Thyroid gland (tissue), 4 donors: ENCODE data around the gene ATRNL1. TPM values are rescaled to one million over a fixed set of nuclear protein-coding genes. Genes with fewer than 3 reads are reported as not detected.

Source experiments
- DNase-seq, 2 donors: peaks; one replicate each; pipeline ENCODE4 v3.0.0-alpha.2; 2019
- H3K27ac ChIP-seq, 3 donors: fragments of 200-600 bp; sonication (generic); 1 replicate in 2 of 3; 2 replicates in 1 of 3; pipeline ENCODE4 v1.5.1; 2016 to 2019; ENCODE audit warnings: mild to moderate bottlenecking in 1 of 3, moderate library complexity in 1 of 3
- H3K27me3 ChIP-seq: fragments of 200-600 bp; sonication (generic); one replicate; pipeline ENCODE4 v1.5.1; 2019
- H3K36me3 ChIP-seq, 2 donors: fragments of 200-600 bp; sonication (generic); one replicate each; pipeline ENCODE4 v1.5.1; 2016 to 2019
- H3K4me1 ChIP-seq, 2 donors: fragments of 200-600 bp; sonication (generic); one replicate each; pipeline ENCODE4 v1.5.1; 2017 to 2019
- H3K4me3 ChIP-seq, 3 donors: fragments of 200-600 bp; sonication (generic); replicated peaks in 1 of 3; 1 replicate in 2 of 3; 2 replicates in 1 of 3; pipeline ENCODE4 v1.5.1; 2016; ENCODE audit warnings: mild to moderate bottlenecking in 1 of 3
- H3K9me3 ChIP-seq: fragments of 200-600 bp; sonication (generic); one replicate; pipeline ENCODE4 v1.5.1; 2017
- CTCF ChIP-seq, 6 experiments: fragments of 200-600 bp in 3 of 6; fragments of 450-650 bp in 3 of 6; sonication (generic) in 3 of 6; IDR thresholded peaks; one replicate each; pipeline ENCODE4 v1.5.1; 2016 to 2019; ENCODE audit warnings: antibody characterized with exemption in 6 of 6, mild to moderate bottlenecking in 2 of 6, inconsistent platforms in 1 of 6, moderate library complexity in 1 of 6
- POLR2A ChIP-seq, 2 donors: fragments of 450-650 bp; IDR thresholded peaks; one replicate each; pipeline ENCODE4 v1.6.1; 2017; ENCODE audit warnings: antibody characterized with exemption in 2 of 2, mild to moderate bottlenecking in 2 of 2, moderate library complexity in 1 of 2
- WGBS, 2 donors: methylation state at CpG; one replicate each; pipeline ENCODE4 v1.1.5; 2017; 5-methylcytosine and 5-hydroxymethylcytosine counted together
- intact Hi-C: fragments of 100-400 bp; cut with DNase I; formaldehyde crosslinking; loops from one replicate; pipeline ENCODE4 v1.15.1; 2023
- total RNA-seq, 4 donors: library from RNA; depleted of rRNA; stranded (reverse); fragments of >200 nt; gene quantifications; one replicate each; pipeline ENCODE4 v1.2.3, GENCODE V29; 2016

Gene ATRNL1
- total RNA-seq, 4 donors from 2014 or later, result 2.3 to 6.3 (median 3.8) TPM

- H3K4me1 ChIP-seq, result no peaks in the 10 kb centered on the region
- 77 to 96% methylated on average over 7 of the region's 7 CpGs for WGBS, 2 donors
- H3K4me3 ChIP-seq, result no peak overlapping the region
- no peak overlapping the region for H3K27ac ChIP-seq
- no peak for DNase-seq
- no peak for TF ChIP-seq CTCF (IDR thresholded peaks at IDR 0.05)
- TF ChIP-seq POLR2A (IDR thresholded peaks at IDR 0.05), result no peak
- H3K27me3 ChIP-seq, result no peaks in the 10 kb centered on the region
- H3K36me3 ChIP-seq, result no peaks in the 10 kb centered on the region
- intact Hi-C loops, result no loop called here
- H3K9me3 ChIP-seq, result no peaks in the 10 kb centered on the region
Observed at GRCh38 chr10:115965376-115965775, 872.2 kb downstream of the ATRNL1 start.

- no peak overlapping the region for H3K27ac ChIP-seq
- 90 to 94% methylated on average over 3 of the region's 3 CpGs for whole genome bisulfite sequencing, 2 donors
- H3K4me1 ChIP-seq, result no peaks in the 10 kb centered on the region
- no peaks in the 10 kb centered on the region for H3K36me3 ChIP-seq
- H3K9me3 ChIP-seq, result no peaks in the 10 kb centered on the region
- H3K4me3 ChIP-seq, result no peak overlapping the region
- no peak for DNase-seq
- TF ChIP-seq POLR2A (IDR thresholded peaks at IDR 0.05) (no peak), CTCF (IDR thresholded peaks at IDR 0.05) (no peak)
- no peaks in the 10 kb centered on the region for H3K27me3 ChIP-seq
- intact Hi-C loops, result no loop called here
Observed at GRCh38 chr10:115968236-115968635, 875.1 kb downstream of the ATRNL1 start.

GRCh38 chr10:115969591-115969990 lies 876.4 kb downstream of the ATRNL1 start:
- Histone ChIP-seq H3K27me3 (no peaks in the 10 kb centered on the region), H3K4me1 (no peaks in the 10 kb centered on the region), H3K4me3 (no peak overlapping the region), H3K36me3 (no peaks in the 10 kb centered on the region), H3K9me3 (no peaks in the 10 kb centered on the region), H3K27ac (no peak overlapping the region)
- 25 to 42% methylated on average over 9 to 11 of the region's 11 CpGs for WGBS, 2 donors
- no peak for TF ChIP-seq CTCF (IDR thresholded peaks at IDR 0.05)
- TF ChIP-seq POLR2A (IDR thresholded peaks at IDR 0.05), result no peak
- peak; percentile 51 to 55 for DNase-seq
- intact Hi-C loops, result no loop called here

- Histone ChIP-seq H3K27ac (no peak overlapping the region), H3K4me1 (no peaks in the 10 kb centered on the region), H3K4me3 (no peak overlapping the region), H3K27me3 (no peaks in the 10 kb centered on the region), H3K9me3 (no peaks in the 10 kb centered on the region), H3K36me3 (no peaks in the 10 kb centered on the region)
- DNase-seq, result no peak
- TF ChIP-seq CTCF (IDR thresholded peaks at IDR 0.05), result no peak
- no peak for TF ChIP-seq POLR2A (IDR thresholded peaks at IDR 0.05)
- 81 to 87% methylated on average over 6 of the region's 6 CpGs for WGBS, 2 donors
- intact Hi-C loops, result no loop called here
Observed at GRCh38 chr10:115971921-115972320, 878.8 kb downstream of the ATRNL1 start.

GRCh38 chr10:115972426-115972825 lies 879.3 kb downstream of the ATRNL1 start:
- H3K27me3 ChIP-seq, result no peaks in the 10 kb centered on the region
- WGBS, 2 donors, result 79 to 90% methylated on average over 11 of the region's 11 CpGs
- no peak for TF ChIP-seq POLR2A (IDR thresholded peaks at IDR 0.05)
- no peak for TF ChIP-seq CTCF (IDR thresholded peaks at IDR 0.05)
- no peak overlapping the region for H3K4me3 ChIP-seq
- no peaks in the 10 kb centered on the region for H3K36me3 ChIP-seq
- DNase-seq, result no peak
- H3K27ac ChIP-seq, result no peak overlapping the region
- H3K4me1 ChIP-seq, result no peaks in the 10 kb centered on the region
- no peaks in the 10 kb centered on the region for H3K9me3 ChIP-seq
- intact Hi-C loops, result no loop called here
